Bone marrow (tissue), 2 donors: ENCODE results near the gene CST8.
A peak's percentile ranks its signal among the peaks of the same experiment; 100 is the strongest.
"Not testable (repeated sequence)": the region's sequence is repeated elsewhere in the genome, so short reads cannot be mapped to it uniquely, and the experiment has no call there.

Source experiments
- DNase-seq, 2 donors: peaks; one replicate each; lab custom pipeline; 2025; lab: John Stamatoyannopoulos, UW

Gene CST8, protein sequence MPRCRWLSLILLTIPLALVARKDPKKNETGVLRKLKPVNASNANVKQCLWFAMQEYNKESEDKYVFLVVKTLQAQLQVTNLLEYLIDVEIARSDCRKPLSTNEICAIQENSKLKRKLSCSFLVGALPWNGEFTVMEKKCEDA

DNA sequence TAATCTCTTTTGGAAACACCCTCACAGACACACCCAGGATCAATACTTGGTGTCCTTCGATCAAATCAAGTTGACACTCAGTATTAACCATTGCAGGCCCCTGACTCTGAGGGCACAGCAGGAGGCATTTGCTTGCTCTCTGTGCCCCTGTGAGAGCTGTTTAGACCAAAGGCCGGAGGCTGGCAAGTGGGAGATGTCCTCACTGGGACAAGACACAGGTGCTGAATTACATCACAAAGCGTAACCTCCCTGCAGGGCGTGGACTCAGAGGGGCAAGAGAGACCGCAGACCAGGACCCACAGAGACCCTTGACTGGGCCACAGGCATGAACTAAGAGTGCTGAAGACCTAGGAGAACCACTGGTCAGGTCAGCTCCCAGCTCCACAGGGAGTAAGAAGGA is at the start of gene CST8:
Gene CST8, plus strand, starts transcription at position 301 of the 400 bp plus-strand sequence. CDS start 551 bp downstream, outside the sequence.
- DNase-seq: no peak

DNA sequence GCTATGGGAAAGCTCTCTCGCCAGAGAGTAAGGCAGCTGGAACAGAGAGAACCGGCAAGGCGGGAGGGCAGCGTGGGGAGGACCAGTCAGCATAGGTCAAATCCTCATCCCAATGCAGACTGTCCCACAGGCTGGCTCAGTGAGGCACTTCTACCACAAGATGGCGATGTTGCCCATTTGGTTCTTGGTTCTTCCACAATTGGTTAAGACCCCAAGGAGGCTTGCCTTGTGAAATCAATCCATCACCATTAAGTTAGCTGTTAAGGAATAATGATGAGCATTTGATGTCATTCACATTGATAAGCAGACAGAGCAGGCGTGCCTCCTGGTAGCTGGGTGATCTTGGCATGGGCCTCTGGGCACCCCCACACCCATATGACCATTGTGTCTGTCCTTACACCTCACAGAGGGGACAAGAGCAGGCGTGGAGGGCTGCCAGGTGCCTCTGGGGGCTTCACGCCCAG is 49.0 kb upstream of the CST8 start:
- DNase-seq: peak; percentile 19 to 44

DNA sequence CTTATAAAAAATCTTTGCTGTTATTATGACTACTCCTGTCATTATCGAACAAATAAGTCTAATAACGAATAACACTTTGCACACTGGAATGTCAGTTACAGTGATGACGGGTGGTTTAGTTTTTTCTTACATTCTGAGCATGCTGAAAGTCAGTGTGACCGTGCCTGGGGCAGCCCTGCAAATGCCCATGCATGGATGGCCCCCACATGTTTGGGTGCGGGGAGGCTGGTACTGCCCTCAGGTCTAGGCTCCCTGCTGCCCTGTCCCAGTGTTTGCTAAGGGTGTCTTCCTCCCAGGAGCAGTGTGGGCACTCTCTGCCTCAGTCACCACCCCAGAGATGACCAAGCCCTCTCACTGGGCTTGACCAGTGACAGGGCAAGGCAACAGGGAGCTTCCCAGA is 48.5 kb upstream of the CST8 start:
- no peak for DNase-seq

DNA sequence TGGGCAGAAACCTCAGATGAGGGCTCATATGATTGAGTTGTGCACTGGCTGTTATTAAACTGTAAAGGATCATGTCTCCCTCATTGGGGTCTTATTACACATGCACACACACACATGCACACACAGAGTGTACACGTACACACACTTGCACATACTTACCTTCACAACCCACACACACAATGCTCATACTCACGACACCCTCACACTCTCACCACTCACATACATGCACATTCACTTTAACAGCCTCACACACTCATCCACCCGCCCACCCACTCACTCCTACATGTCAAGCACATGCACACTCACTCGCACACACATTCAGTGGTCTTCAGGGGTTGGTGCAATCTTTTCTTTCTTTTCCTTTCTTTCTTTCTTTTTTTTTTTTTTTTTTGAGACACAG is 46.1 kb upstream of the CST8 start:
- DNase-seq: no peak

DNA sequence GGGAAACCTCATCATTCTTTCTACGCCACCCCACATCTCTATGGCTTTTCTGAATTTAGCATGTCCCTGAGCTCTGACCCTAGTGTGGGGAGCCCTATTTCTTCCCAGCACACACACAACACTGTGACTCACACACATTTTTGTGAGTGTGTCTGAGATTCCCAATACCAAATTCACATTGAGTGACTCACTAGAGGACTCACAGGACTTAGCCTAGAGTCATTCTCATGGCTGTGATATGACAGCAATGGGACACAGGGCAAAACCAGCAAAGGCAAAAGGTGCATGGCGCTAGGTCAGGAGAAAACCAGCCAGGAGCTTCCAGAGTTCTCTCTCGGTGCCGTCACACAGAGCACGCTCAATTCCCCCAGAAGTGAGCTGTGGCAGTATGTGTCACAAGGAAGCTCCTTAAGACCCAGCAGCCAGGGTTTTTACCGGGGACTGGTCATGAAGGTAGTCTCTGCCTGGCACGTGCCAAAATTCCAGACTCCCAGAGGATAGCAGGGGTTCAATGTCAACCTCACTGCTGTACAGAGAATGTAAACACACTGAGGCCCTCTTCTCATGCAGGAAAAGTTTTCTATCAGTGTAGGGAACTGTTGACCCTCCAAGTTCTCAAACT is 45.2 kb upstream of the CST8 start:
- no peak for DNase-seq

DNA sequence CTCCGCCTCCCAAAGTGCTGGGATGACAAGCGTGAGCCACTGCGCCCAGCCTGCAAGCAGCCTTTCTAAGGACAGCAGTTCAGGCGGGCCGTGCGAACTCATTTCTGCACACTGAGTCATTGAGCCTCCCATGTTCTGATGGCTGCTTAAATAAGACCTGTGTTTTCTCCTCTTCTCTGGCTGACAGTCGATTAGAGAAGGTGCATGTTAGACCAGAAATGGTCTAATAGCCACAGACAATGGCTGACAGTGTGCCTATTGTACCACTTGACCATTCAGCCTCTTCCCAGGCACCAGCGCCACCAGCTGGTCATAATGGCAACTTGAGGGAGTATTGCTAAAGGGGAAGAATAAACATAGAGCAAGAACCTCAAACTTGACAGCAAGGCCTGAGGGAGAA is 44.4 kb upstream of the CST8 start:
- DNase-seq: no peak

DNA sequence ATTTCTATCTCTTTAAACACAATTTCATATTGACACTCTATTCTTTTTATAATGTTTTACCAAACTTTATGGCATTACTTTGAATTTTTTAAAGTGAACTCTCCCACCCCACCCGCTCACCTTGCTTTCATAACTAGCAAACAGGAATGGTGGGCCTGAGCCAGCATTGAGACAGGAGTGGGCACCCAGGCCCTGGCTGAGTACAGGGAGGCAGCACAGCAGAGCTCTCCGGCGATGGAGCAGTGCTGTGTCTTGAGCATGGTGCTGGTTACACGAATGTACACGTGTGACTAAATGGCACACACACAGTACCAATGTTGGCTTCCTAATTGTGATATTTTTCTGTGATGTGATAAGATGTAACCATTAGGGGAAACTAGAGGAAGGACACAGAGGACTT is 42.8 kb upstream of the CST8 start:
- DNase-seq: no peak

DNA sequence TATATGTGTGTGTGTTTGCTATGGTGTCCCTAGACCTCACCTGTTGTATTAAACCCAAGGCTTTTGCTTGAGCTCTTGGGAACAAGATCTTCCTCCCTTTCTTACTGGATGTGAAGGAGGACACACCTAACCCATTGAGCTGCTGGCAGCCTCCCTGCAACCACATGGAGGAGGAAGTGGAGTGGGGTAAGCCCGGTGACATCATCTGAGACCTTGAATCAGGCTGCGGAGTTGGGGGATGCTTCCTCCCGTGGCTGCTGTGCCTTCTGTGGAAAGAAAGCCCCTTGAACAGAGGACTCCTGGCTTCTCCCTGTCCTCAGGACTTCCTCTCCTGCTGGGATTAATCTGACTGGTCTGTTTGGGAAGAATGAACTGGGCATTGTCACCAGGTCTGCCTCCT is 41.5 kb upstream of the CST8 start:
- DNase-seq: peak in 1 of 2 donors; percentile 10

DNA sequence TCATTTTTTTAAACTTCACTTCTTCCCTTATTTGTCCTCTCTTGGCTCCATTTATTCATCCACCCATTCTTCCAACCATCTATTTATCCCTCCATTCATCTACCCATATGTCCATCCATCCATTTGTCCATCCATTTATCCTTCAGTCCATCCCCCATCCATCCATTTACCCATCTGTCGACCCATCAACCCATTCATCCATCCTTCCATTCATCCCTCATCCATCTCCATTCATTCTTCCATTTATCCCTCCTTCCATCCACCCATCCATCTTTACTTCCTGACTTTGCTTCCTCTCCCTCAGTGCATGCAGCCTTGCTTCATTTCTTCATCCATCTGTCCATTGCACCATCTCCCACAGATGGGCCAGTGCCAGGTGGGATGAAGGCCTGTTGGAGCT is 40.0 kb upstream of the CST8 start:
- DNase-seq: no peak

DNA sequence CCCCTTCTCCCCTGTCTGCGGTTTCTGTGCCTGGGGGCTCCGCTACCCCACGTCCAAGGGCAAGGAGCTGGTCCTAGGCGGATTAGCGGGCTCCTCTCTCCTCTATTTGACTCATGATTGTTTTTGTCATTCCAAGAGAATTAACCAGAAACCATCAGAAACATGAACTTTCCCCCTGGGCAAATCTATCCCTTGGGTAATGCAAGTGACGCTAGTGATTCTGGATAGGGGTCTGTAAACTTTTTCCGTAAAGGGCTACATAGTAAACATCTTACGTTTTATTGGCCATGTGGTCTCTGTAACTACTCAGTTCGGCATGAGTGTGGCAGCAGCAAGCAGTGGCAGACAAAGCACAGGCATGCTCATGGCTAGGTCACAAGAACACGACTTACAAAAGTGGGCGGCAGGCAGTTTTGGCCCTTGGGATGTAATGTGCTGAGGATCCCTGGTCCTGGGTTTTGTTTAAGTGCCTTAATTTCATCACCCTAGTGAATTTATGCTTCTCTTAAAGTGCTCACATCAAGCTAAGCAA is 38.9 kb upstream of the CST8 start:
- DNase-seq: no peak

DNA sequence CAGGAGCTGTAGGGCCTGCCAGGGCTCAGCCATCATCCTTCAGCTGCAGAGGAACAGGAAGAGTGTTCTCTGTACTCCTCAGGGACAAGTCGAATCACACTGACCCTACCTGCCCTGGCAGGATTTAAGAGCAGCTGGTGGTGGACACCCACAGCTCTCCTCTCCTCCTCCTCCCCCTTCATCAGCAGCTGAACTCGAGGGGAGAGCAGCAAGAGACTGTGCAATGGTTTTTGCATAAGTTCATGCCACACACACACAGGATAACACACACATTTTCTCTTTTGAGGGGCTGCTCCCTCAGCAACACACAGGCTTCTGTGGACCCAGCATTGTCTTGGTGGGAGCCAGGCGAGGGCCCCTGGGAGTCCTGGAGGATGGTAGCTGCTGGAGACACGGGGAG is 38.1 kb upstream of the CST8 start, which contains the start of gene CST11:
Gene CST11, minus strand, starts transcription at position 101 of the 400 bp plus-strand sequence. Its CDS starts 65 bp downstream, at position 36.
- no peak for DNase-seq

DNA sequence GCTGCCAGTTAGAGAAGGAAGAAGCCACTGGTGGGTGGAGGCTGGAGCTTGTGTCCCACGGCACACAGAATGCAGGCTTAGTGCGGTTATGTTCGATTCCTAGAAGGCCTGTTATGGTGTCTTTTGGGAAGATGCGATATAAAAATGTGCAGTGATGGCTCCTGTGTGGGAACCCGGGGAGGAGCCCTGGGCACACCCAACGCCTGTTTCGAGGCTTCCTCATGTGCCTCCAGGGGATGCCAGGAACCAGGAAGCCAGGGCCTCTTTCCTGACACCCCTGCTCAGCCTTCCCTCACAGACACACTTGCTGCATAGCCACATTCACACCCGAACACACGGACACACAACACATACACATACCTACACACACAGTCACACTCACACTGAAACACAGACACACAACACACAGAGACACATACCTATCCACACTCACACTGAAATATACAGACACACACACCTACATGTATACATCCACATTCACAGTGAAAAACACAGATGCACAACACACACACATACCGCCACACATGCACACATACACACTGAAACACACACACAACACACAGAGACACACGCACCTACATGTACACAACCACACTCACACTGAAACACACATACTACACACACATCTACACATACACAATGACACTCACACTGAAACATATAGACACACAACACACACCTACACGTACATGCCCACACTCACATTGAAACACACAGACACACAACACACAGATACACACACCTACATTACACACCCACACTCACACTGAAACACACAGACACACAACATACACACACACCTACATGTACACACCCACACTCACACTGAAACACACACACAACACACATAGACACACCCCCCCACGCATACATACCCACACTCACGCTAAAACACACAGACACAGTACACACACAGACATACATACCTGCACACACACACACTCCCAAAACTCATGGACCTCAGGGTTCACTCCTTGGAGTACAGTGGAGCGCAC is 37.1 kb upstream of the CST8 start:
- no peak for DNase-seq

DNA sequence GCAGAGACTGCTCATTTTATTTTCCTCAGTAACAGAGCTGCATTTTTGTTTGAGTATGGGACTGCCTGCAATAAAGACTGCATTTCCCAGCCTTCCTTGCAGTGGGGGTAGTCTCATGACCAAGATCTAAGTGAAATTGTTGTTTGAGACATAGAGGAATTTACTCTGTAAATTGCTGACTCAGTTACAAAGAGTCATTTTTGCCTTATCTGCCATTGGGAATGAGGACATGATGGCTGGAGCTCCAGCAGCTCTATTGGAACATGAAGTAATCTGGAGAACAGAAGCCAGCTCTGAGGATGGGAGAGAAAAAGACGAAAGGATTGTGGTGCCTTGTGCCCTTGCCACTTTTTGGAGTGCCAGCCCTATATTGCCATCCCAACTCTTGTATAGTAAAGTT is 36.1 kb upstream of the CST8 start:
- DNase-seq: no peak

DNA sequence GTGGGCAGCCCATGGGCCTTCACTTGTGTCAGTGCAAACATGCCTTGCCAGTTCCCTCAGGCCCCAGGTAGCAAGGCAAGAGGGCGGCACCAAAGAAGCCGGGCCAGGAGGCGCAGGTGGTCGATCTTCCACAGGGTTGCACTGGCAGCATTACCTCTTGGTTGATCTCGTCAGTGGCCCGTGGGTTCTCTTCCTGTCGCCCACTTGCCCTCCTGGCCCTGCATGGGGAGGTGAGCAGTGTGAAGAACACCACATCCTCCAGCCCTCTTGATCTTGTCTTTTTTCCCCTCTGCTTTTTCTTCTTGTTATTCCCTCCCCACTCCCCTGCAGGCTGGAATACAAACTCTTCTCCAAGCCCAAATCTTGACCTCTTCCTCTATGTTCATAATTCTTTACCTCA is 35.3 kb upstream of the CST8 start:
- no peak for DNase-seq

DNA sequence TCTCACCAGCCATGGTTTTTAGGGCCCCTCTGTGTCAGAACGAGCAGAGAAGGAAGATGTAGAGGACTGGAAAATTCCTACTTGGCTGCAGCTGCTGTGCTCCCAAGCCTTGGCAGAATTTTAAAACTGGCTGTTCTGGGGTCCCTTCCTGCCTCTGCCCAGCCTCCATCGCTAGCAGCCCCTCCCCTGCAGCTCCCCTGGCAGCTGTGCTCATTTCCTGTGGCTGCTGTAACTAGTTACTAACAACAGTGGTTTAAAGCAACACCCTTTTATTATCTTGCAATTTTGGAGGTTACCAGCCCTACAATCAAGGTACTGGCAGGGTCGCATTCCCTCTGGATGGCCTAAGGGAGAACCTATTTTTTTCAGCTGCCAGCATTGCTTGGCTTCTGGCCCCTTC is 34.5 kb upstream of the CST8 start:
- peak in 1 of 2 donors; percentile 24 for DNase-seq

DNA sequence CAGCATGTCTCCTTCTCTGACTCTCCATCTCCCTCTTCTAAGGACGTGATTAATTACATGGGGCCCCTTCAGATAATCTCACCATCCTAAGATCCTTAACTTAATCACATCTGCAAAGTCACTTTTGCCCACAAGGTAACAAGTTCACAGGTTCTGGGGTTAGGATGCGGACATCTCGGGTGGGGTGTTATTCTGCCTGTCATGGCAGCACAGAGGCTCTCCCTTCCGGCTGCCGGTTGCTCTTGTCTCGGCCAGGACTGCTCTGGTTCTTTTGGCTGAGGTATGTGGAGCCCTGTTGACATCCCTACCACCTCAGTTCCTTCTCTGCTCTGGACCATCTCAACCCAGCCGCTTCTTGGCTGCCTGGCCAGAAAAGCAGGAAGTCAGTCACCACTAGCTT is 34.0 kb upstream of the CST8 start:
- no peak for DNase-seq

DNA sequence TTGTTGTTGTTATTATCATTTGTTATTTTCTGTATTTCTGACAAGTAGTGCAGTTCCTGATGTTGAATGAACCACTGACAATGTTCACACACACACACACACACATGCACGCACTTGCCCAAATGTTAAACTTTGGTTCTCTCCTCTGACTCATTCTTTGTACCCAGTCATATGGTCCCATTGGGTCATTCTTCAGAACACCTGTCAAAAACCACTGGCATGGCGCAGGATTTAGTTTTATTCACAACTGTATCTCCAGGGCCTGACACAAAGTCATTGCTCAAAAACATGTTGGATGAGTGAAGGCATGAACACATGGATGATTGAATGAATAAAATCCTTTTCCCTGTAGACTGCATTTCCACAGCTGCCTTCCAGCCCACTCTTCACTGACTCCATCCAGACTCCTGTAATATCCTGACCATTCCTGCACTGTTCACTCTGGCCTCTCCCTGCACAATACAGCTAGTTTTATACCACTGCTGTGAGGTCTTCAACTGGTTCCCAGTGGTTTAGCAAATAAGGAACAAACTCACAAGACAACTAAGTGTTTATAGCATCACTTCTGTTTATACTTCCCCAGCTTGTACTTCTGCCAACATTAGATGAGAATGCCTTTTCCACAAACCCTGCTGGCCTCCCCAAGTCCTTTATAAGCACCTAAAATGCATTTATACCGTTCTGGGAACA is 31.3 kb upstream of the CST8 start:
- peak in 1 of 2 donors; percentile 9 for DNase-seq

DNA sequence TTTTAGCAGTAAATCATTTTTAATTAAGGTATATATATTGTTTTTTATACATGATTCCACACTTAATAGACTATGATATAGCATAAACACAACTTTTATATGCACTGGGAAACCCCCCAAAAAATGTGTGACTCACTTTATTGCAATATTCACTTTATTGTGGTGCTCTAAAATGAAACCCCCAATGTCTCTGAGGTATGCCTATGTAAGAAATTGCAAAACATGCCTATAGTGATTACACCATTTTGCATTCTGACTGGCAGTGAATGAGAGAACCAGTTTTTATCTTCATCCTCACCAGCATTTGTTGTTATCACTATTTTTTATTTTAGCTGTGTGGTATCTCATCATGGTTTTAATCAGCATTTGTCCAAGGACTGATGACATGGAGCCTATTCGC is 29.7 kb upstream of the CST8 start:
- no peak for DNase-seq

DNA sequence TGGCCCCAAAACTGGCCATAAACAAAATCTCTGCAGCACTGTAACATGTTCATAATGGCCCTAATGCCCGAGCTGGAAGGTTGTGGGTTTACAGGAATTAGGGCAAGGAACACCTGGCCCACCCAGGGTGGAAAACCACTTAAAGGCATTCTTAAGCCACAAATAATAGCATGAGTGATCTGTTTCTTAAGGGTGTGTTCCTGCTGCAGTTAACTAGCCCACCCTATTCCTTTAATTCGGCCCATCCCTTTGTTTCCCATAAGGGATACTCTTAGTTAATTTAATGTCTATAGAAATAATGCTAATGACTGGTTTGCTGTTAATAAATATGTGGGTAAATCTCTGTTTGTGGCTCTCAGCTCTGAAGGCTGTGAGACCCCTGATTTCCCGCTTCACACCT is 24.0 kb upstream of the CST8 start:
- DNase-seq: not testable (repeated sequence)

DNA sequence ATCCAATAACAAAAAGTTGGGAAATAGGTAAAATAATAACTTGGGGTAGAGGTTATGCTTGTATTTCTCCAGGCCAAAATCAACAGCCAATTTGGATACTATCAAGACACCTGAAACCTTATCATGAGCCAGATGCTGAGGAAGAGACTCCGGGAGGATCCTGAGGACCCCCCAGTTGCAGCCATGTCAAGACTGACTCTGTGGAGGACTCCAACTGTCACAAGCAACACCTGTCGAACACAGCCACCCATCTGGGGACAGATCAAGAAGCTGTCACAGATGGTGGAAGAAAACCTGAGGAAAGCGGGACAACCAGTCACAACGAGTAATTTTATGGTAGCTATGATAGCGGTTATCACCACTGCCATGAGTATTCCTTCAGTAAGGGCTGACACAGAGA is 18.6 kb upstream of the CST8 start:
- not testable (repeated sequence) for DNase-seq

DNA sequence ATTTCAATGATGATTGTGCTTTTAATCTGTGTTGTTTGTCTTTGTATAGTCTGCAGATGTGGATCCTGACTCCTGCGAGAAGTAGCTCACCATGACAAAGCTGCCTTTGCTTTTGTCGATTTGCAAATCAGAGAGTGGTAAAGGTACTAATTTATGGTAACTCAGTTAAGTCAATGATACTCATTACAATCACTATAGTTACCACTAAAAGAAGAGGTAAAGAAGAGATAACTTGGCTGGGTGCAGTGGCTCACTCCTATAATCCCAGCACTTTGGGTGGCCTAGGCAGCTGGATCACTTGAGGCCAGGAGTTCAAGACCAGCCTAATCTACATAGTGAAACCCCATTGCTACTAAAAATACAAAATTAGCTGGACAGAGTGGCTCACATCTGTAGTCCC is 17.6 kb upstream of the CST8 start:
- DNase-seq: not testable (repeated sequence)

DNA sequence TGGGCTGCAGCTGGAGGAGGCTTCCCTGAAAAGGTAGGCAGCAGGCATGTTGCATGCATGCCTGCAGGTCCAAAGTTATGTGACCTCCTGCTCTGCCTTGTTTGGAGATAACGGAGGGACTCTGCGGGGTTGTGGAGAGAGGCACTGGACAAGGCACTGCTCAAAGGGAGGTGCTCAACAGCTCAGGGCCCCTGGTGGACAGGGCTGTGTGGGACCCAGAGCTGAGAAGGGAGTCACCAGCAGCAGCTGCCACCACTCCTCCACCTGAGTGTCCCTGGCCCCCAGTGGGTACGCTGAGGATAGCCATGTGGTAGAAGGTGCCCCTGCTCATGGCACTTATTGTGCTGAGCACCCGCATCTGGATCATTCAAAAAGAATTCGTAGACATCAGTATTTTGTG is 15.5 kb upstream of the CST8 start:
- no peak for DNase-seq
